Epithelial cell of proximal tubule (primary cell): ENCODE data around the gene FARP2. TPM values are rescaled to one million over a fixed set of nuclear protein-coding genes. Genes with fewer than 3 reads are reported as not detected.

Source experiments
- DNase-seq: peaks from one replicate; pipeline ENCODE4 v3.0.0-alpha.2; 2011; ENCODE audit warnings: low read depth
- H3K4me3 ChIP-seq: 2 replicates; pipeline ENCODE4 v1.5.1; 2011; ENCODE audit warnings: low read depth, mild to moderate bottlenecking, low read length
- total RNA-seq: library from RNA; depleted of rRNA; stranded (reverse); fragments of >200 nt; gene quantifications from 2 replicates; pipeline ENCODE4 v1.2.3, GENCODE V29; 2015
- TF ChIP-seq, protein P1 (sequence below): conservative IDR thresholded peaks from 2 replicates; pipeline ENCODE4 v1.5.1; 2012; ENCODE audit warnings: low read depth, mild to moderate bottlenecking, low read length

Gene FARP2
- total RNA-seq, 1 donor from 2014 or later: 34.2 TPM

- peak overlapping the region; percentile 92 for H3K4me3 ChIP-seq
- TF ChIP-seq, protein P1, sequence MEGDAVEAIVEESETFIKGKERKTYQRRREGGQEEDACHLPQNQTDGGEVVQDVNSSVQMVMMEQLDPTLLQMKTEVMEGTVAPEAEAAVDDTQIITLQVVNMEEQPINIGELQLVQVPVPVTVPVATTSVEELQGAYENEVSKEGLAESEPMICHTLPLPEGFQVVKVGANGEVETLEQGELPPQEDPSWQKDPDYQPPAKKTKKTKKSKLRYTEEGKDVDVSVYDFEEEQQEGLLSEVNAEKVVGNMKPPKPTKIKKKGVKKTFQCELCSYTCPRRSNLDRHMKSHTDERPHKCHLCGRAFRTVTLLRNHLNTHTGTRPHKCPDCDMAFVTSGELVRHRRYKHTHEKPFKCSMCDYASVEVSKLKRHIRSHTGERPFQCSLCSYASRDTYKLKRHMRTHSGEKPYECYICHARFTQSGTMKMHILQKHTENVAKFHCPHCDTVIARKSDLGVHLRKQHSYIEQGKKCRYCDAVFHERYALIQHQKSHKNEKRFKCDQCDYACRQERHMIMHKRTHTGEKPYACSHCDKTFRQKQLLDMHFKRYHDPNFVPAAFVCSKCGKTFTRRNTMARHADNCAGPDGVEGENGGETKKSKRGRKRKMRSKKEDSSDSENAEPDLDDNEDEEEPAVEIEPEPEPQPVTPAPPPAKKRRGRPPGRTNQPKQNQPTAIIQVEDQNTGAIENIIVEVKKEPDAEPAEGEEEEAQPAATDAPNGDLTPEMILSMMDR: no peak
- no peak for DNase-seq
These were observed 151.6 kb downstream of the FARP2 start for GRCh38 chr2:241507430-241508239.

- DNase-seq: peak; percentile 69
- H3K4me3 ChIP-seq: peak within 1 kb of the TSS; percentile 92
- TF ChIP-seq, protein P1: no peak
These were observed 152.4 kb downstream of the FARP2 start, which contains the start of gene STK25 for GRCh38 chr2:241508240-241509154. TSS of gene STK25 (minus strand) at chr2:241508584. CDS start at chr2:241508035, 549 bp downstream.

GRCh38 chr2:241509155-241509784 lies 153.2 kb downstream of the FARP2 start:
- TF ChIP-seq, protein P1: no peak
- peak overlapping the region; percentile 92 for H3K4me3 ChIP-seq
- no peak for DNase-seq

GRCh38 chr2:241511091-241511741 lies 155.1 kb downstream of the FARP2 start:
- H3K4me3 ChIP-seq: no peak overlapping the region
- no peak for DNase-seq
- TF ChIP-seq, protein P1: no peak

DNA sequence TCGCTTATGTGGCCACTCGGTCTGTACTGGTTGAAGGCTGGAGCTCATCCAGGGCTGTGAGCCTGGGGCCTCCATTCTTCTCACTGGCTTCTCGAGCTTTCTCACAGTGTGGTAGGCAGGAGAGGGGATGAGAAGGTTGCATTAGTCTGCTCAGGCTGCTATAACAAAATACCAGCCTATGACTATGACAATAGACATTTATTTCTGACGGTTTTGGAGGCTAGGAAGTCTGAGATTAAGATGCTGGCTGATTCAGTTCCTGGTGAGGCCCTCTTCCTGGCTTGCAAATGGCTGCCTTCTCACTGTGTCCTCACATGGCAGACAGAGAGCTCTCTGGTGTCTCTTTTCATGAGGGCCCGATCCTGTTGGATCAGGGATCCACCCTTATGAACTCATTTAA lies 158.5 kb downstream of the FARP2 start:
- TF ChIP-seq, protein P1: no peak
- H3K4me3 ChIP-seq: no peak overlapping the region
- DNase-seq: no peak
